Measurements from ENCODE around the gene COL17A1. TPM values are rescaled to one million over a fixed set of nuclear protein-coding genes. Genes with fewer than 3 reads are reported as not detected.
A peak's percentile ranks its signal among the peaks of the same experiment; 100 is the strongest.

Gene COL17A1
- total RNA-seq, 1 experiment from 2014 or later = not detected

DNA sequence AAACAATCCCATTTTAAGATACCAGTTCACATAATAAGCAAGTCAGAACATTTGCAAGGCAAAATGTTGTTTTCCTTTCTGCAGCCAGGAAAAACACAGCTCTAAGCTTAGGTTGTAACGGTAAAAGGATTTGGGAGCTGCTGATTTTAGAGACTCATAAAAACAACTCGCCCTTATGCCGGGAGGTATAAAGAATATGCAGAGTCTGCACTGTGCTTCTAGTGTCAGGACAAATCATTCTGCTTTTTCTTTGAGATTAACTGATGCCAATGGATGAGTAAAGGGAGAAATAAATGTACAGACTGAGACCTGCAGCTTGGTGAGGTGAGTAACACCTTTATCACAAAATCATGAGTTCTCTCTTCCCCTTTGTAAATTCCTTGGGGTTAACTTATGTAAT lies 34.3 kb upstream of the COL17A1 start:
- no peaks in the 10 kb centered on the region for H3K27me3 ChIP-seq (replicated peaks; ENCODE audit: insufficient read depth, low read depth, low read length, poor library complexity)
- H3K27ac ChIP-seq (ENCODE audit: low read depth, low read length, poor library complexity, severe bottlenecking) = peak overlapping the region; percentile 91
- TF ChIP-seq EZH2 (IDR thresholded peaks at IDR 0.05; ENCODE audit: borderline replicate concordance, low read depth, low read length, poor library complexity, severe bottlenecking) (no peak), CTCF (conservative IDR thresholded peaks at IDR 0.05; ENCODE audit: low read depth, low read length) (no peak)
- BruUV-seq (replicated peaks) = no TSS peak
- H3K4me3 ChIP-seq (ENCODE audit: low read depth, low read length, poor library complexity, severe bottlenecking) = no peak overlapping the region
- CTCF ChIA-PET = interaction anchor here (2.4 kb wide), 1 partner anchor 232 kb away, joined by 18 read pairs; no protein-coding TSS in a partner anchor
- peaks cover 23% of the 10 kb centered on the region for H3K4me1 ChIP-seq (ENCODE audit: insufficient read depth, low read length, poor library complexity, severe bottlenecking)
- POLR2A ChIA-PET (ENCODE audit: low non-redundant PET) = no interaction called here
- intact Hi-C loops (cut with micrococcal nuclease; ENCODE audit: unreplicated experiment) = loop anchor here (2.0 to 5.0 kb wide), 2 partner anchors 151 to 462 kb away; no protein-coding TSS in a partner anchor
- no peak for DNase-seq (ENCODE audit: low spot score)
- no peaks in the 10 kb centered on the region for H3K9me3 ChIP-seq (ENCODE audit: low read depth, low read length, poor library complexity, severe bottlenecking)
- H3K36me3 ChIP-seq (ENCODE audit: insufficient read depth, low read length, poor library complexity, severe bottlenecking) = no peaks in the 10 kb centered on the region

DNA sequence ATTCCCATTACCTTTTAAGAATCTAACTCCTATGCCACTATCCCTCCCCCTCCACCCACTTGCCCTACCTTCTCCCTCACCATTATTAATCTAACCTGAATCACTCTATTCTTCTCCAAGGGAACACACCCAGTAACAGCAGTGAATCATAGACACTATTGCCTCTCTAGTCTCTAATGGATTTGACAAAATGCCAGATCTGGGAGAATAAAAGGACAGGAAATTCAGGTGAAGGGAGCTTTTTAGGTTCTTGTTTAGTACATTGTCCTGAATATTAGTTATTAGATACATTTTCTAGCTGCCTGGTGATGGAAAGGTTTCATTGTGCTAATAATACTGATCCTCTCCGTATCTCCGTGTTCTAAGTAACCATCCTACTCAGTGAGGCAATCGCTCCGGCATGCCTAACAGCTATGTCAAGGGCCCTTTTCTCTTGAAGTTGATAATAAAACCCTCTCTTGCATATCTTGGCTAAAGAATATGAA lies 32.2 kb upstream of the COL17A1 start:
- CTCF ChIA-PET = no interaction called here
- no peaks in the 10 kb centered on the region for H3K27me3 ChIP-seq (replicated peaks; ENCODE audit: insufficient read depth, low read depth, low read length, poor library complexity)
- BruUV-seq (replicated peaks) = no TSS peak
- TF ChIP-seq CTCF (conservative IDR thresholded peaks at IDR 0.05; ENCODE audit: low read depth, low read length) (no peak), EZH2 (IDR thresholded peaks at IDR 0.05; ENCODE audit: borderline replicate concordance, low read depth, low read length, poor library complexity, severe bottlenecking) (no peak)
- DNase-seq (ENCODE audit: low spot score) = no peak
- no peak overlapping the region for H3K27ac ChIP-seq (ENCODE audit: low read depth, low read length, poor library complexity, severe bottlenecking)
- POLR2A ChIA-PET (ENCODE audit: low non-redundant PET) = no interaction called here
- intact Hi-C loops (cut with micrococcal nuclease; ENCODE audit: unreplicated experiment) = no loop called here
- H3K4me1 ChIP-seq (ENCODE audit: insufficient read depth, low read length, poor library complexity, severe bottlenecking) = peaks cover 12% of the 10 kb centered on the region
- H3K9me3 ChIP-seq (ENCODE audit: low read depth, low read length, poor library complexity, severe bottlenecking) = no peaks in the 10 kb centered on the region
- H3K36me3 ChIP-seq (ENCODE audit: insufficient read depth, low read length, poor library complexity, severe bottlenecking) = no peaks in the 10 kb centered on the region
- no peak overlapping the region for H3K4me3 ChIP-seq (ENCODE audit: low read depth, low read length, poor library complexity, severe bottlenecking)

- POLR2A ChIA-PET (ENCODE audit: low non-redundant PET) = no interaction called here
- H3K9me3 ChIP-seq (ENCODE audit: low read depth, low read length, poor library complexity, severe bottlenecking) = no peaks in the 10 kb centered on the region
- no peak for DNase-seq (ENCODE audit: low spot score)
- H3K36me3 ChIP-seq (ENCODE audit: insufficient read depth, low read length, poor library complexity, severe bottlenecking) = no peaks in the 10 kb centered on the region
- no peaks in the 10 kb centered on the region for H3K4me1 ChIP-seq (ENCODE audit: insufficient read depth, low read length, poor library complexity, severe bottlenecking)
- H3K27ac ChIP-seq (ENCODE audit: low read depth, low read length, poor library complexity, severe bottlenecking) = no peak overlapping the region
- intact Hi-C loops (cut with micrococcal nuclease; ENCODE audit: unreplicated experiment) = no loop called here
- TF ChIP-seq CTCF (conservative IDR thresholded peaks at IDR 0.05; ENCODE audit: low read depth, low read length) = no peak
- TF ChIP-seq EZH2 (IDR thresholded peaks at IDR 0.05; ENCODE audit: borderline replicate concordance, low read depth, low read length, poor library complexity, severe bottlenecking) = no peak
- H3K4me3 ChIP-seq (ENCODE audit: low read depth, low read length, poor library complexity, severe bottlenecking) = no peak overlapping the region
- H3K27me3 ChIP-seq (replicated peaks; ENCODE audit: insufficient read depth, low read depth, low read length, poor library complexity) = no peaks in the 10 kb centered on the region
- no TSS peak for BruUV-seq (replicated peaks)
- CTCF ChIA-PET = no interaction called here
Measured at GRCh38 chr10:104113376-104113956, 27.8 kb upstream of the COL17A1 start.
